ENCODE data around the gene LRP1-AS. TPM values are rescaled to one million over a fixed set of nuclear protein-coding genes. Genes with fewer than 3 reads are reported as not detected.

Gene LRP1-AS
- total RNA-seq, 1 donor from 2014 or later: not detected

DNA sequence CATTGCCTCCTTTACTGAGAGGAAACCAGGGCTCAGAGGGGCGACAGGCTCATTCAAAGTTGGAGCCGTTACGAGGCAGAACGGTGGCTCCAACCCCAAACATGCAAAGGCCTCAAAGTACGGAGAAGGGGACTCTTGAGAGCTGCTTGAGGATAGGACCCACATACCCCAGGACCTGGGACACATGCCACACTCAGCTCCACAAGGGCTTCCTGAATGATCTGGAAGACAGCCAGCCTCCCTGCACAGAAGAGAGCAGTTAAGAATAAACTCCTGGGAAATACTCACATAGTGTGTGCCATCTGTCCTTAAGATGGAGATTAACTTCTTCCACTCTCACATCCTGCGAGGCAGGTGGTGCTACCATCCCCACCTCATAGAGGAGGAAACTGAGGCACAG lies 42.6 kb upstream of the LRP1-AS start:
- TF ChIP-seq CTCF (IDR thresholded peaks at IDR 0.05; ENCODE audit: borderline replicate concordance): no peak
- no peak for DNase-seq
- intact Hi-C loops (cut with micrococcal nuclease): no loop called here
- Histone ChIP-seq H3K36me3 (peaks cover 91% of the 10 kb centered on the region), H3K4me3 (no peak overlapping the region), H3K4me1 (peaks cover 15% of the 10 kb centered on the region), H3K27me3 (ENCODE audit: low read depth) (no peaks in the 10 kb centered on the region), H3K27ac (replicated peaks) (peak overlapping the region; percentile 27), H3K9me3 (replicated peaks) (no peaks in the 10 kb centered on the region)

- Histone ChIP-seq H3K27ac (replicated peaks) (no peak overlapping the region), H3K4me1 (peaks cover 15% of the 10 kb centered on the region), H3K9me3 (replicated peaks) (no peaks in the 10 kb centered on the region), H3K27me3 (ENCODE audit: low read depth) (no peaks in the 10 kb centered on the region), H3K36me3 (peaks cover 91% of the 10 kb centered on the region), H3K4me3 (no peak overlapping the region)
- intact Hi-C loops (cut with micrococcal nuclease): no loop called here
- TF ChIP-seq CTCF (IDR thresholded peaks at IDR 0.05; ENCODE audit: borderline replicate concordance): no peak
- no peak for DNase-seq
These were observed 40.6 kb upstream of the LRP1-AS start for GRCh38 chr12:57188090-57188425.

DNA sequence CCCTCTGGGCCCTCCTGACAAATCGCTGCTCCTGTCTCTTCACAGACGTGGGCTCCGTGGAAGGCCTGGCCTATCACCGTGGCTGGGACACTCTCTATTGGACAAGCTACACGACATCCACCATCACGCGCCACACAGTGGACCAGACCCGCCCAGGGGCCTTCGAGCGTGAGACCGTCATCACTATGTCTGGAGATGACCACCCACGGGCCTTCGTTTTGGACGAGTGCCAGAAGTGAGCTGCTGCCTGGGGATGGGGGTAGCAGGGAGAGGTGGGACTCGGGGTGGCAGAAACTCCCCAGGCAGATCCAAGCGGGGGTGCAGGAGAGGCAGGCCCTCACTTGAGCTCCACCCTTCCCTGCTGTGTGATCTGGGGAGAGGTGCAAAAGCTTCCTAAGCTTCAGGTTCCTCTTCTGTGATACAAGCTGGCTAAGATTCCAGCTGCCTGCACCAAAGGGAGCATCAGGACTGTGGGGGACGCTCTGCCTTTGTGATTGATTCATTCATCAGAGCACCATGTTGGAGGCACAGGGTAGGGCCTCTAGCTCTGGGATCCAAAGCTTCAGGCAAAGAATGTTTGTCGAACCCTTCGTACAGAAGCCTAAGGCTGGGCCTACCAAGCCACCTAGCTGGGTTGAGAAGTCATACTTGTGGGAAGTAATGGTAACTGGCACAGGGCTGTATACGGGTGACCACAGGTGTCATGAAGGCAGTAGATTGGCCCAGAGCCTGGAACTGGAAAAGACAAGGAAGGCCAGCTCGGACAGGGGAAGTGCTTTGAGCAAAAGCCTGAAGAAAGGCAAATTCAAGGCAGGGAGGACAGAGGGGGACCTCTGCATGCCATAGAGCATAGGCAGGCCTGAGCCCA lies 40.0 kb upstream of the LRP1-AS start:
- Histone ChIP-seq H3K4me1 (peaks cover 15% of the 10 kb centered on the region), H3K4me3 (no peak overlapping the region), H3K36me3 (peaks cover 85% of the 10 kb centered on the region), H3K27ac (replicated peaks) (peak overlapping the region; percentile 12), H3K9me3 (replicated peaks) (no peaks in the 10 kb centered on the region), H3K27me3 (ENCODE audit: low read depth) (no peaks in the 10 kb centered on the region)
- no peak for TF ChIP-seq CTCF (IDR thresholded peaks at IDR 0.05; ENCODE audit: borderline replicate concordance)
- no peak for DNase-seq
- intact Hi-C loops (cut with micrococcal nuclease): no loop called here

- intact Hi-C loops (cut with micrococcal nuclease): no loop called here
- DNase-seq: no peak
- H3K27me3 ChIP-seq (ENCODE audit: low read depth): no peaks in the 10 kb centered on the region
These were observed 38.6 kb upstream of the LRP1-AS start for GRCh38 chr12:57185906-57186508.

DNA sequence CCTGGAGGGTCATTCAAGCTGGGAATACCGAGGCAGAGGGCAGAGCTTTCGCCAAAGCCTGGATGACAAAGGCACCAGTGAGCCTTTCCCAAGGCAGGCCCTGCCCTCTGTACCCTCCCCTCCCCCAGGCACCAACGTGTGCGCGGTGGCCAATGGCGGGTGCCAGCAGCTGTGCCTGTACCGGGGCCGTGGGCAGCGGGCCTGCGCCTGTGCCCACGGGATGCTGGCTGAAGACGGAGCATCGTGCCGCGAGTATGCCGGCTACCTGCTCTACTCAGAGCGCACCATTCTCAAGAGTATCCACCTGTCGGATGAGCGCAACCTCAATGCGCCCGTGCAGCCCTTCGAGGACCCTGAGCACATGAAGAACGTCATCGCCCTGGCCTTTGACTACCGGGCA lies 38.0 kb upstream of the LRP1-AS start:
- TF ChIP-seq CTCF (IDR thresholded peaks at IDR 0.05; ENCODE audit: borderline replicate concordance): no peak
- DNase-seq: no peak
- intact Hi-C loops (cut with micrococcal nuclease): no loop called here
- Histone ChIP-seq H3K27me3 (ENCODE audit: low read depth) (no peaks in the 10 kb centered on the region), H3K4me3 (no peak overlapping the region), H3K27ac (replicated peaks) (no peak overlapping the region), H3K4me1 (peaks cover 9% of the 10 kb centered on the region), H3K36me3 (peaks cover 80% of the 10 kb centered on the region), H3K9me3 (replicated peaks) (no peaks in the 10 kb centered on the region)

More at GRCh38 chr12:57185906-57186508, 38.6 kb upstream of the LRP1-AS start:
- H3K27ac ChIP-seq (replicated peaks): no peak overlapping the region
- TF ChIP-seq CTCF (IDR thresholded peaks at IDR 0.05; ENCODE audit: borderline replicate concordance): no peak
- peaks cover 80% of the 10 kb centered on the region for H3K36me3 ChIP-seq
- no peak overlapping the region for H3K4me3 ChIP-seq
- peaks cover 15% of the 10 kb centered on the region for H3K4me1 ChIP-seq
- no peaks in the 10 kb centered on the region for H3K9me3 ChIP-seq (replicated peaks)
